ENCODE results near the gene COL9A1.

GRCh38 chr6:70277470-70277869, 25.4 kb downstream of the COL9A1 start:
- TF ChIP-seq CTCF (conservative IDR thresholded peaks at IDR 0.05 in 1 of 2, IDR thresholded peaks at IDR 0.05 in 1 of 2; ENCODE audit: extremely low read depth in 1 of 2, insufficient read depth in 1 of 2, low read depth in 1 of 2, low read length in 2 of 2) = no peak
- no peak for TF ChIP-seq EZH2 (IDR thresholded peaks at IDR 0.05; ENCODE audit: borderline replicate concordance, low read length)

All from mammary epithelial cell (primary cell).